ENCODE measurements around the gene PPP1R13B. TPM values are rescaled to one million over a fixed set of nuclear protein-coding genes. Genes with fewer than 3 reads are reported as not detected.
A peak's percentile ranks its signal among the peaks of the same experiment; 100 is the strongest.

PPP1R13B gene
- total RNA-seq, 1 donor from 2014 or later = 7.3 TPM

DNA sequence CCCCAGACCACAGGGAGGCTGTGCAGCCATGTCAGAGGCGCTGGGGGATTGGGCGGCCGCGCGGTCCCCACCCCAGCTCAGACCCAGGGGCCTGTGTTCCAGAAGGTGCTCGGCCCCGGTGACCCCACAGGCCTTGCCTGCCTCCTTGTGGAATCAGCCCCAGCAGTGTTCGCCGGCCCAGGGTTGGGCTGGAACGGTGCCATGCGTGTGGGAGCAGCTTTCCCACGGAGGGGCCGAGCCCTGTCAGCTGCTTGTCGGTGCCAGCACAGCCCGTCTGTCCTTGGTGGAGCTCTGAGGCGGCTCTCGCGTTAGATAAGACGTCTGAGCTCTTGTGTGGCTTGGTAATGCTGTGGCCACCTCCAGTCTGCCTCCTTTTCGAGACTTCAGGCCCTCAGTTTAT, 123.3 kb downstream of the PPP1R13B start:
- DNase-seq (ENCODE audit: low read depth) = no peak
- no peak for TF ChIP-seq CTCF (IDR thresholded peaks at IDR 0.05; ENCODE audit: insufficient read depth, low read length, poor library complexity, severe bottlenecking)
- no peaks in the 10 kb centered on the region for H3K36me3 ChIP-seq (ENCODE audit: control insufficient read depth, insufficient read depth, low read length)

GRCh38 chr14:103723748-103724081, 123.7 kb downstream of the PPP1R13B start:
- H3K27me3 ChIP-seq (ENCODE audit: control insufficient read depth, insufficient read depth, low read length) = no peaks in the 10 kb centered on the region
- H3K4me3 ChIP-seq (ENCODE audit: low read depth, low read length) = no peak overlapping the region
- H3K36me3 ChIP-seq (ENCODE audit: control insufficient read depth, insufficient read depth, low read length) = no peaks in the 10 kb centered on the region
- no peak for TF ChIP-seq CTCF (IDR thresholded peaks at IDR 0.05; ENCODE audit: insufficient read depth, low read length, poor library complexity, severe bottlenecking)
- no peak for DNase-seq (ENCODE audit: low read depth)

More for the DNA sequence above, 123.3 kb downstream of the PPP1R13B start:
- H3K4me3 ChIP-seq (ENCODE audit: low read depth, low read length) = no peak overlapping the region
- no peaks in the 10 kb centered on the region for H3K27me3 ChIP-seq (ENCODE audit: control insufficient read depth, insufficient read depth, low read length)

GRCh38 chr14:103721334-103722120, 125.8 kb downstream of the PPP1R13B start:
- peak; percentile 47 for DNase-seq (ENCODE audit: low read depth)
- Histone ChIP-seq H3K27me3 (ENCODE audit: control insufficient read depth, insufficient read depth, low read length) (no peaks in the 10 kb centered on the region), H3K4me3 (ENCODE audit: low read depth, low read length) (no peak overlapping the region), H3K36me3 (ENCODE audit: control insufficient read depth, insufficient read depth, low read length) (no peaks in the 10 kb centered on the region)
- TF ChIP-seq CTCF (IDR thresholded peaks at IDR 0.05; ENCODE audit: insufficient read depth, low read length, poor library complexity, severe bottlenecking) = no peak

DNA sequence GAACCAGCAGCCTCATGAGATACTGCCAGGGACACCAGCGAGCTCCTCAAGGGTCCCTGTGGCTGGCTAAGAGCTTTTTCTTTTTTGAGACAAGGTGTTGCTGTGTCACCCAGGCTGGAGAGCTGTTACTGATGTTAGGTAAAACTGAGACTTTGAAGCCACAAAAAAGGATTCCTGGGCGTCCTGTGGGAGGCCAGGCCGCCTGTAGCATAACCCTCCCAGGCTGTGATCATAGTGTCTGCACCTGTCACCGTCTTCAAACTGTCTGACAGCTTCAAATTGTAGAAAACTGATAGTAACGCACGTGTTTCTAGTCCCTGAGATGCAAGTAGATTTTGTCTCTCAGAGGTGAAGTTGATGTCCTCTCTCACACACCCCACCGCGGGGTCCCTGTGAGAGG, 127.6 kb downstream of the PPP1R13B start:
- H3K4me3 ChIP-seq (ENCODE audit: low read depth, low read length) = no peak overlapping the region
- H3K36me3 ChIP-seq (ENCODE audit: control insufficient read depth, insufficient read depth, low read length) = no peaks in the 10 kb centered on the region
- DNase-seq (ENCODE audit: low read depth) = no peak
- TF ChIP-seq CTCF (IDR thresholded peaks at IDR 0.05; ENCODE audit: insufficient read depth, low read length, poor library complexity, severe bottlenecking) = no peak
- no peaks in the 10 kb centered on the region for H3K27me3 ChIP-seq (ENCODE audit: control insufficient read depth, insufficient read depth, low read length)

DNA sequence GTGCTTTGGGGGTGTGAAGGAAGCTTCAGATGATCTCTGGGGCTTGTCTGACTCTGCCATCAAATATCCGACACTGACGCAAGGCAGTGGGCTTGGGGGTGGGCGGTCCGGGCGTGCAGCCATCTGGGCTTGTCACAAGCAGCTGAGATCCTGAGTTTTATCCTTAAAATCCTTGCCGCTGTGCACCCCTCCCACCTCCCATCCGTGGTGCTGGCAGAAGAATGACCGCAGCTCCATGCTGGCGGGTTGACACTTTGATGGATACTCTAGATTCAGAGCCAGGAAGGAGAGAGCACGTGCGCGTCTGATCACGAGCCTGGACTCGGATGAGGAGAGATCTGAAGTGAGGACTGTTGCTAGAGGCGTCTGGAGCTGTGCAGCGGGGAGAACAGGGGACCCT, 128.8 kb downstream of the PPP1R13B start:
- no peak overlapping the region for H3K4me3 ChIP-seq (ENCODE audit: low read depth, low read length)
- no peak for TF ChIP-seq CTCF (IDR thresholded peaks at IDR 0.05; ENCODE audit: insufficient read depth, low read length, poor library complexity, severe bottlenecking)
- no peak for DNase-seq (ENCODE audit: low read depth)
- H3K36me3 ChIP-seq (ENCODE audit: control insufficient read depth, insufficient read depth, low read length) = no peaks in the 10 kb centered on the region
- no peaks in the 10 kb centered on the region for H3K27me3 ChIP-seq (ENCODE audit: control insufficient read depth, insufficient read depth, low read length)

DNA sequence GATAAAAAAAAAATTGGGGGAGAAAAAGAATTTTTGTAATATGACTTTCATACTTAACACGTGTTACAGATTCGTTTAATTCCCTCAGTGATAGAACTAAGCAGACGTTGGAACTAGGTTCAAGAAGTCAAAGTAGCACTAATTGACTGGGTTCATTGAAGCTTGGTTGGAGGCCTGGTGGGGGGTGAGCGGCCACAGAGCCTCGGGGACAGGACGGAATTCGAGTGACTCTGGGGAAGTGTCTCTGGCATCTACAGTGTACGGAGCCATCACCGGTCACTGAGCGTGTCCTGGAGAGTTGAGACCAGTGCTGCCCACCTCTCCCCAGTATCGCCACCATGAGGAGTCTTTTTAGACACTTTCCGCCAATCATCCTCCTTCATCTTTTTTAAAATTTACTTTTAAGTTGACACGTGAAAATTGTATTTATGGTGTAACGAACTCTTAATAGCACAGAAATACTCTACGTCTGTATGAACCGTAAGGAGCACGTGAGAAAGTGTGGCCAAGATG, 130.4 kb downstream of the PPP1R13B start:
- H3K27me3 ChIP-seq (ENCODE audit: control insufficient read depth, insufficient read depth, low read length) = no peaks in the 10 kb centered on the region
- H3K36me3 ChIP-seq (ENCODE audit: control insufficient read depth, insufficient read depth, low read length) = no peaks in the 10 kb centered on the region
- H3K4me3 ChIP-seq (ENCODE audit: low read depth, low read length) = peak overlapping the region; percentile 84
- DNase-seq (ENCODE audit: low read depth) = no peak
- TF ChIP-seq CTCF (IDR thresholded peaks at IDR 0.05; ENCODE audit: insufficient read depth, low read length, poor library complexity, severe bottlenecking) = no peak

Data from kidney epithelial cell (primary cell).